HG02973 (cell line): ENCODE data around the gene SLC9A6.
"Not testable (repeated sequence)": the region's sequence is repeated elsewhere in the genome, so short reads cannot be mapped to it uniquely, and the experiment has no call there.

ENCODE experiments used
- ATAC-seq: cut with Tn5 transposase; IDR thresholded peaks from one replicate; pipeline ENCODE4 v1.9.1; 2021; ENCODE audit warnings: moderate library complexity; ENCODE audit not compliant: unreplicated experiment

SLC9A6 gene

DNA sequence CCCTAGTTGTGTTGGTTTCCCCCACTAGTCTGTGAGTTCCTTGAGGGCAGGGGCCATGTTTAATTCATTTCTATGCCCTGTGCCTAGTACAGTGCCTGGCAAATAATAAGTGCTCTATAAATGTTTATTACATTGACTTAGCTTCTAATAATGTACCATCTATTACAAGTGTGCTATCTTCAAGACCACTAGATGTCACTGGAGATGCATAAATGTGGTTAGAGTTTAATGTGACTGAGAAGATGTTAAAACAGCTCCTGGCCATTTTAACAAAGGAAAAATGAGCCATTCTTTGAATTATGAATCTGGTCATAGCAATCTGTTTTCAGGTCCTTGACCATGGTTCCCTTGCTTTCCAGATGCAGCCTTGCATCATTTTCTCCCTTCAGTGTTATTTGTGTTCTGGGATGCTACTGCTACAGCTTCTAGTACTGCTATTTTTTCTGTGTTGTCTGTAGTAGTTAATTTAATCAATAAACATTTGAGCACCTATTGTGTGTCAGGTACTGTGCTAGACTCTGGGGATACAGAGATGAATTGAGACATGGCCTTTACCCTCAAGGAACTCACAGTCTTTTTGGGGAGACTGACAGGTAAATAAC, 43.2 kb downstream of the SLC9A6 start:
- ATAC-seq, result no peak

DNA sequence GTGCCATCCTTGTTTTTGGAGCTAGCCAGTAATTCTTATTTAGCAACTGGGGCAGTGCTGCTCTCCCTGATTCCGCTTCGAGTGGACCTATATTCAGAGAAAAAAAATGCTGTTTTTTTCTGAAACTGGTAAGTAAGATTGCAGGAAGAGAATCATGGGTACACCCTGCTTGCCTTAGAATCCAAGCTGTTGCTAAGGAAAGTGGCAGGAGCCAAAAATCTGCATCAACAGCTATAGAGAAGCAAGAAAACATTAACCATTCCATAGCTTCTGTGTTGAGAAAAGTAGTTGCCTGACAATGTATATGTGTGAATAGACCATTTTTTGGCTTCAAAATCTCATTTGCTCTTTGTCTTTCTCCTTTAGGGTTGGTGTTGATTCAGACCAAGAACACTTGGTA, 44.5 kb downstream of the SLC9A6 start:
- no peak for ATAC-seq

DNA sequence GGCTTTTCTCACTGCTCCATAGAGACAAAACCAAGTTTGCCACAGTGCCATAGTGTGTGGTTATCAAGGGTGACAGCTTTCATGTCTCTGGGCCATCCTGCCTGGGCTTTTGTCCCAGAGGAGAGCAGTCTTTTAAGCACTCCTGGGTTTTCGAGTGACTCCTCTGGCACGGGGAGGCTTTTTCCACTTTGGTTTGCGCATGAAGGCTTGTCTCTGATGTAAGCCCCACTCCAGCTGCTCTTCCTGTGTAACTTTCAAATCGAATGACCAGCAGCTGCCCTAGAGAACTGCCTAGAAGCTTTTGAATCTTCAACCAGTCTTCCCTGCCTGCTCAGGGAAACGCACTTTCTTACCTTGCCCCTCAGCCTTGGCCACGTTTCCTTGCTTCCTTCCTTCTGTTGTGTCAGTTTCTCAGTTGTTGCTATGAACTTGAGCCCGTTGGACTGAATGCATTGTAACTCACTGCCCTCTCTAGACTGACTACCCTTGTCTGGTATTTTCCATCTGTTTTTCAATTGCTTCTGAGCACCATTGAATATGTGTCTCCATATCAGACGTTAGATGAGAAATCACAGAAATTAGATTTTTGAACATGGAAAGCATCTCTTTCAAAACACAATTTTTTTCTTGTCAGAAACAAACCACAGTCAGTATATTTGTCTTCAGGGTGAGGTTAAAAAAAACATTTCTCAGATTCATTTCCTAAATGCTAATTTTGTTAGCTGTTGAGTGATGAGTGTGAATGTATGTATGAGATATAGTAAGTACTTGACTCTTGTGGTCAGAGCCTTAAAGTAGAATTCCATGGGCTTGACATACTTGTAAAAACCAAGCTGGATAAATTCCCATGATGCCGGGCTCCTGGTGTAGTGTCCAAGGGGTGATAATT, 45.3 kb downstream of the SLC9A6 start:
- no peak for ATAC-seq

DNA sequence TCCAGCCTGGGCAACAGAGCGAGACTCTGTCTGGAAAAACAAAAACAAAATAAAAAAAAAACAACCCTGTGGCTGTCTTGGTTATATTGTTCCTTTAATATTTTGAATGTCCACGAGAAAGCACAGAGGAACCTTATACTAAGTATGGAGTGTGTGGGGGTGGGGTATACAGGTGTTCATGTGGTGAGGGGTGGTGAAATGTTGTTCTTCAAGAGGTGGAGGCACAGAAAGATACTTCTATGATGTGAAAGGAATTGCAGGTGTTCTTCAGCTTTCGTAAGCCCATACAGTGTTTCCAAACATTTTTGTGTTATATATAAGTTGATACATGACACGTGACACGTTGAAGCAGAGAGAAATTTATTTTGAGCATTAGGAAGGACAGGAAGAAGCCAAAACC, 46.4 kb downstream of the SLC9A6 start:
- ATAC-seq, result no peak

DNA sequence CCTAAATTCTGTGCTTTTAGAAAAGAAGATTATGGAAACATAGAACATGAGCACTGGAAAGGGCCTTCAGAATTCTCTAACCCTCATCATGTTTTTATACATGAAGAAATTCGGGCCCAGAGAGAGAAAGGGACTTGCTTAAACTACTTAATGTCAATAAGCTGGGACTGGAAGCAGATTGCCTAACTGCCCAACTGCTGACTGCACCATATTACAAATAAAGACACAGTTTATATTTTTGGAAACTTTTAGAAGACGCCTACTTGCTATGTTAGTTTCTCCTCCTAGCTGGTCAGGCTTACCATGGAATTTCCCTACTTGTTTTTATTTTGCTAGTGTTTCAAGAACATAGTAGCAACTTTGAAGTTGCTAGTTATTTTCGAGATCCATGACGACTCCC, 47.1 kb downstream of the SLC9A6 start:
- no peak for ATAC-seq

DNA sequence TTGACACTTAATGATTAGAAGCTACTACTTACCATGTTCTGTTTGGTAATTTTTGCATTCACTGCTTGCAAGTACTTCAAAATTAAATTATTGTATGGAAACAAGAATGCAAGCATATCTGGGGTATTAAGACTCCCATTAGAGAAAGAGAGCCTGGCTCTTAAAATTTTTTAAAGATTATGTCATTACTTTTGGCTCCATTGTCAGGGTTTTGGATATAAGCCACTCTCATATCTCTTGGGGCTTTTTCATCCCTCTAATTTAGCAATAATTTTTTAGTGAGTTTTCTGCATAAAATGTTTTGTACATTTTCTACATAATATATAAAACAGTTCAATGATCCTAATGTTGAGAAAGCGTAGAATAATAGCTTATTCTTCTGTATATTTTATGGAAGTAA, 49.4 kb downstream of the SLC9A6 start:
- ATAC-seq, result no peak

DNA sequence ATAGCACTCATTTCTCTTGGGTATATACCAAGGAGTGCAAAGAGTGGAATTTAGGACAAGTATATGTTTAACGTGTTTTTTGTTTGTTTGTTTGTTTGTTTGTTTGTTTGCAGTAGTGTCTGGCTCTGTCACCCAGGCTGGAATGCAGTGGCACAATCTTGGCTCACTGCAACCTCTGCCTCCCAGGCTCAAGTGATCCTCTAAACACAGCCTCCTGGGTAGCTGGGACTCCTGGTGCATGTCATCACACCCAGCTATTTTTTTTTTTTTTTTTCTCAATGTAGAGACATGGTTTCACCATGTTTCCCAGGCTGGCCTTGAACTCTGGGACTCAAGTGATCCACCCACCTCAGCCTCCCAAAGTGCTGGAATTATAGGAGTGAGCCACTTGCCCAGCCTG, 50.4 kb downstream of the SLC9A6 start:
- ATAC-seq, result no peak

DNA sequence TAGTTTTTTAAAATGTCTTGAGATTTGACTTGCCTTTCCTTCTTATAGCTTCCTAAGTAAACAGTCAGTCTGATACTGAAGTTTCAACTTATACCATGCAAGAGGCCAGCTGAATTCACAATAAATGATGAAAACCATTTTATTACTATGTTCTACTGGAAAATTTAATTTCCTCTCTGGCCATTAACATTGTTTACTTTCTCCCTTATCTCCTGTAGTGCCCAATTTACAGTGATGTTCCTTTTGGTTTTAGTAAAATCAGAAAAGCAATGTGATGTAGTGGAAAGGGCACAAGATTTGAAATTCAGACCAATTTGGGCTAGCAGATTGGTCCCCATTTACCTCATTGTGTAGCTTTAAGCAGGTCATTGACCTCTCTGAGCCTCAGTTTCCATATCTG, 54.2 kb downstream of the SLC9A6 start:
- no peak for ATAC-seq

DNA sequence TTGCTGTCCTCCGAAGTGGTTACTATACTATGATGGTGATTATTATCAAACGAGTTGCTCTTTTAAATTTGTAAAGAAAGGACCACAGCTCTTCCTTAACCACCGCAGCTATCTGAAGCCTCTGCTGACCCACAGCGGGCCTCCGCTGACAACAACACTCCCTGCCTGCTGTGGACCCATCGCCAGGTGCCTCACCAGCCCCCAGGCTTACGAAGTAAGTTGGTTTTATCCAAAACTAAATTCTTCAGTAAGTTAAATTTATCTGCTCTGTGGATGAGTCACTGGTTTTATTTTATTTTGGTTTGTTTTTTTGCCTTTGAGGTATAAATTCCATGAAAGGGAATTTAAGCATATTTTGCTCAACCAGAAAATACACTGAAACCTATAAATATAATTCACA, 54.7 kb downstream of the SLC9A6 start:
- no peak for ATAC-seq

DNA sequence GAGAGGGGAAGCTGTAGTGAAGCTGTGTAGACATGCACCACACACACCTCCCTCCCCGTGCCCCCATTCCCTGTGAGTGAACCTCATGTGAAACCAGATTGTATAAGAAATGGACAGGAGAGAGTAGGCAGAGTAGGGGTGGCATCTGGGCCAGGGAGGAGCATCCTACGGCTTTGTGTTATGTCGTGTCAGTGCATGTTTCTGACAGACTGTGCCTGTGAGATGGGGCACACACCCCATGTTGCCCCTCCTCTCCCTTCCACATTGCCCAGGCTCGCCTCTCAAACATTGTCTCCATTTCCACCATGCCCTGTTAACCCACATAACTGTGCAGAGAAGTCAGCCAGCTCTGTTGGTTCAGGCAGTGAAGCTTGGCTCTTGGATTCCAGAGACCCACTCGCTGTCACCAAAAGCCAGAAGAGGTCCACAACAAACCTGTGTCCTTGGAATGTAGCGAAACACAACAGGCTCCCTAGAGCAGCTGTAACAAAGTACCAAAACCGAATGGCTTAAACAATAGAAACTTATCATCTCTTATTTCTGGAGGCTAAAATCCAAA, 56.1 kb downstream of the SLC9A6 start:
- no peak for ATAC-seq

DNA sequence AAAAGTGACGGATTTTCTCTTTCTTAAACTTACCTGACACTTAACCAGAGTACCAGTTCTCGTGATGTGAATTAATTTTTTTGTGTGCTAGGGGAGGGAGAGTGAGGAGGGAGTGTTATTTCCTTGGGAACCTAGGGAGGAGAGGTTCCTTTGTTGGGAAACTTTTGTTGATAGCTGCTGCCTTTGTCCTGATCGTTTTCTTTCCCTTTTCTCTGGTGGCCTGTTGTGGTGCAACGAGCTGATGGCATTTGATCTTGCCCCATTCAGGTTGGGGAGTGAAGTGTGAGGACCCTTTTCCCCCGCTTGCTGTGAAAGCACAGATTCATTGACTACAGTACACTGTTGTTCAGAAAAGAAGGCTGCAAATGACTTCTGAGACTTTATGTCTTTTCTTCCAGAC, 59.8 kb downstream of the SLC9A6 start:
- ATAC-seq, result no peak

DNA sequence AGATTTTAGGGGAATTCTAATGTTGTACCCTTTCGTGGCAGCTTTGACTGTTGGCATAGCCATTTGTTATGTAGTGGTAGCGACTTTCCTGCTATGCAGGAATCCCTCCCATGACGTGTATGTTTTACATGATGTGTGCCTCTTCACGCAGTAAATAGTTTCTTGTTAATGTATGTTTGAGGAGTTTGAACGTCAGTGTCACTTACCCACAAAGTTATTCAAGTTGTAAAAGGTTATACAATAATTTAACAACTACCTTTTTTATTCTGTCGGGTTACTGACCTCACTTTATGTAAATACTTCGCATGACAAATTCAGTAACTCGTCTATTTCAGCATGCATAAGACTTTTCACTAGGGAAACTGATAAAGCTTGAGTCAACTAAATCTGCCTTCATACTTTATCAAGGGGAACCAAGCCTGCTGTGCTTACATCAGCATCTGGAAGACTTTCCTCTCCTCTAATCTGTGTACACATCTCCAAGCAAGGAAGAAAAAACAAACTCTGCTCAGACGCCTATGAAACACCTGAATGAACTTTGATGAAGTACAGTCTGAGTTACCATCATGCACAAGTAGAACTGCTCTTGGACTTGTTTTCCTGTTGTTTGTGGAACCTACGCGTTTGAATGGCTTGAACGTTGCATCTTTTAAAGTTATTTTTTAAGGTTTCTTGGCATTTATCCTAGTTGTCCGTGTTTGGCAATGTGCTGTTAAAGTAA, 61.2 kb downstream of the SLC9A6 start:
- ATAC-seq, result no peak

DNA sequence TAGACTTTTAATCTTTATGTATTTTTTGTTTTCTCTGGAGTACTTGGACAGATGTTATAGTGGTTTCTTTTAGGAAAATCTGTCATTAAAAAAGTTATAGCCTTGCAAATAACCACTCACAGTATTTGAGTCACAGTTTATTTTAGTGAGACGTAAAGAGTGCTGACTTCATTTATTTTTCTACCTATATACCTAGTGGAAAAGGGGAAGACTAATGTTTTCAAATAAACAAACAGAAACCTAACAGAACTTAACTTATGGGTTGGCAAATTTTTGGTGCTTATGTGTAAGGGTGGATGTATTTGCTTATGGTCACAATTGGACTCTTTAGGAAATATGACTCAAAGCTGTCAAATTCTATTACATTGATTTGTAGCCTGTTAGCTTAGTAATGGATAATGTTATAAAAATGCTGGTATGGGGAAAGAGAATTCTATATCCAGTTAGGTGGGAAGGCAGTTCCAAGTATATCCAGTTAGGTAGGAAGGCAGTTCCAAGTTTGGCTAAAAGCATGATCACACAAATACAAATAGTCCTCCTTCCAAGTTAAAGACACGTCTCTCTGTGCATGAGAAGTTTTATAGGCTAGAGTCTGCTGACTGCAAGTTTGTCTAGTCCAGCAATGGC, 61.9 kb downstream of the SLC9A6 start:
- ATAC-seq, result no peak

DNA sequence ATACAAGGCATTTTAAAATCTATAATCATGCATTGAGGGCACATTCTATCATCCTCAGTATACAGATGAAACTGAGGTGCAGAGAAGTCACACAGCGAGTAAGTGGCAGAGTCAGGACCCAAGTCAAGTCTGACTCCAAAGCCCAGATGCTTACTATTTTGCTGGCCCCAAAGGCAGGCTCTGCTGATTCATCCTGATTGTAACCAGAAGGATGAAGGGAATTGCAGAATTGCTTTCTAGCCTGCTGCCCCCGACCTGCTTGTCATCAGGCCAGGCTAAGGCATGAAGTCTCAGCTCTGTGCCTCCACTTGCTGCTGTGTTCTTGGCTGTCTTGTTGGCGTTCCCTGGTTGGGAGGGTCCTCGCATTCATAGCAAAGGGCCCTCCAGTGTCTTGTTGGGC, 62.7 kb downstream of the SLC9A6 start:
- no peak for ATAC-seq

DNA sequence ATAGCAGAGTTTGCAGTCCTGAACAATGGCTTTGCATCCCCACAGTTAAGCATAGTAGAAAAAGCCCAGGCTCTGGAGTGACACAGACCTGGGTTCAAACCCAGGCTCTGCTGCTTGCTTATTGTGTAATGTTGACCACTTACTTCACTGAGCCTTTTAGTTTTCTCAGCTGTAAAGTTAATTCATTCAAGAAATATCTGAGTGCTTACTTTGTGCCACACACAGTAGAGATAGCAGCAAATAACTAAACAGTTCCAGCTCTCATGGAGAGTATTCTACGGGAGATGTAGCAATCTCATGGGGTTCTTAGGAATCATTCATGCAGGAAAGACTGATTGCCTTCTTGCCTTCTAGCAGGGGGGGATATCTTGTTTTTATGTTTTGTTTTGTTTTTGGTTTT, 63.2 kb downstream of the SLC9A6 start:
- no peak for ATAC-seq

DNA sequence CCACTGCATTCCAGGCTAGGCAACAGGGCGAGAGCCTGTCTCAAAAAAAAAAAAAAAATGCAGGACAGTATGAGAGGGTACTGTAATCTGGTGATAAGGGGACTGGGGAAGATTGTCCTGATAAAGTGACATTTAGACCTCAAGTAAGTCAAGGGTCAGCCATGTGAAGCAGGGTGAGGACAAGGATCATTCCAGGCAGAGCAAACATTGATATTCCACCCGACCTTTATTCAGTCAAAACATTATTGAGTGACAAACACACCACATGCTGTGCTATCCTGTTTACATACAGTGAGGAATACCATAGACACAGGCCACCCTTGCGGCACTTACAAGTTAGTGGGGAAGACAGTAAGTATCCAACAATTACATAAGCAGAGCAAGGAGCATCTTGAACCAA, 64.4 kb downstream of the SLC9A6 start:
- no peak for ATAC-seq

DNA sequence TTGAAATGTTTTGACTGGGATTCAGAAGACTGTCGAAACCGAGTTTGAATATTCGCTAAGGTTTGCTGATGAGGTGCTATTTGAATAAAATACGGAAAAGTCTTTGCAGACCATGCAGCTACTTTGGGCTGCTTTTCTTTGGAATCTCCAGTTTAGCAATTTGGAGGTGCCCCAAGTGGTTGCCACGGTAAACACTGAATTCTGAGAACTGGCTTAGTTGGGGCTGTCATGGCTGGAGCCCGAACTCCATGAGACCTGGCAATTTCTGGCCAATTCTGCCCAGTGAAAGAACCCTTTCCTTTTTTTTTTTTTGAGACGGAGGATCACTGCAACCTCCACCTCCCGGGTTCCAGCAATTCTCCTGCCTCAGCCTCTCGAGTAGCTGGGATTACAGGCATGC, 65.6 kb downstream of the SLC9A6 start:
- ATAC-seq, result not testable (repeated sequence)

DNA sequence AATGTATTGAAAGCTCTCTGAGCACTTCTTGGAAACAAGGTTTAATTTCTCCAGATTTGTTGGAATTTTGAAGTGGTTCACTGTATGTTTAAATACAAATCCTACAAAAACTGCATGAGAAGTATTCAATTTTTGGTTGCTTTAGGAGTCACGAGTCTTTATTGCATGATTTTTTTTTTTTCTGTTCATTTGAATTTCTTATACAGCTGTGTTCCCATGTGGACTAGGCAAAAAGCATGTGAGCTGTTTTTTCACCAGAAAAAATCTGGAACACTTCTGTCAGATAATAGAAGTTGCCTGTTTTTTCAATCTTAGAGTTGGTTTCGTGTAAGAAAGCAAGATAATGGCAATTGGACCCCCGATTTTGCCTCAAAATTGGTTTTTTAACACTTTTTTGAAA, 66.4 kb downstream of the SLC9A6 start:
- ATAC-seq, result no peak

DNA sequence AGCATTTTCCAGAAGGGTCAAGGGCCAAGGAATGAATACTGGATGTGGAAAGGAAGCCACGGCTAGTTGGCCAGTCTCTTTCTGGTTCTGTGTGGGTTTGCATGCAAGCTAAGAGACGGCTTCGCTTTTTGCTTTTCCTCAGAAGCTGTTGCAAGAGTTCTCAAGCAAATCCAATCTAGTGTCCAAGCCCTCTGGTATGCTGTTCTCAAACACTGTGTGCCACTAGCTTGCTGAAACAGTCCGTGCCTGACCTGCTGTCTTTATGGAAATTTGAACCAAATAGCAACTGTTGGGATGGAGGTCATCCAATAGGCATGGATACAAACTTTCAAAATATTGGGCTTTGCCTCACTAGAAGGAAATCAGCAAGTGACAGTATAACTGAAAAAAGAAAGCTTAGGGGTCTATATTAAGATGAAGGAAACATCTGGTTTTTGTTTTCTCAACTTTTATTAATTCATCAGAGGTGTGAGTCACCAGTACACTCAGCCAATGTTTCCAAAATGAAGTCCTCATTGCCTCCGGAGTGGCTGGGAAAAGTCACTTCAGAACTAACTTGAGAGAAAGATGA, 70.5 kb downstream of the SLC9A6 start:
- ATAC-seq, result no peak

DNA sequence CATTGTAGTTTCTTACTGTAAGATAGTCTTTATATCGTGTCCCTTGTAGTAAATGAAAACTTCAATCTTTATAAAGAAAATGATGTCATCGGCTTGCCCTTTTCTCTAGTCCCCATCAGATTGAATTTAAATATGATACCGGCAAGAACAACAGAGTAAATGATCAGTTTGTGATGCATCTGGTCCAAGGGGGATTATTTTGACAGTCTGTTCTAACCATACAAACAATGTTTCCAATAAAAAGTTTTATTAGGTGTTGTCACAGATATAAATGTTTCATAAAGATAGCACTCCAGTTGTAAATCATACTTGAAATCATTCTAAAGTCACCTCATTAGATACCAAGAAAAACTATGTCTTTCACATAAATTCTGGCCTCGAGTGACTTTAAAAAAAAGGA, 72.3 kb downstream of the SLC9A6 start:
- no peak for ATAC-seq

DNA sequence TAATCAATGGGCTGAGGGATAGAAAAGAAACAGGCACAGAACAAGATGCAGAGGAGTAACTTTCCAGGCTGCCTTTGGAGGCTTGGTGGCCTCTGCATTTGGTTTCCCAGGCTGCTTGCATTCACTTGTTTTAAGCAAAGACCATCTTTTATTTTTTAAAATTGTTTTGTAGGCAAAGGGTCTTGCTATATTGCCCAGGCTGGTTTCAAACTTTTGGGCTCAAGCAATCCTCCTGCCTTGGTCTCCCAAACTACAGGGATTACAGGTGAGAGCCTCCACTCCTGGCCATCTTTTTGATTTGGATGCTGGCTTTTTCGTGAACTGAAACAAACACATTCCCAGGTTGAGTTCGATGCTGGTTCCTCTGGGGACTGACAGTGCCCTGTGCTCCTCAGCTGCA, 74.1 kb downstream of the SLC9A6 start:
- no peak for ATAC-seq
